GM12878 (cell line): ENCODE data around the gene YAE1. TPM values are rescaled to one million over a fixed set of nuclear protein-coding genes. Genes with fewer than 3 reads are reported as not detected.

Source experiments
- ATAC-seq: fragments of 200-7000 bp; cut with Tn5 transposase; 3 replicates; pipeline ENCODE4 v1.9.1; 2020; ENCODE audit warnings: mild to moderate bottlenecking, moderate library complexity
- BruUV-seq: library from RNA; stranded (reverse); fragments of 400-500 nt; replicated peaks from 2 replicates; lab custom pipeline; 2021; lab: Mats Ljungman, UMichigan
- CTCF ChIA-PET: fragments of 300-600 bp; sonication (Branson Sonifier 250); formaldehyde crosslinking; extraction: SDS; loops from one replicate; lab custom pipeline; 2021; ENCODE audit warnings: inconsistent platforms; lab: Yijun Ruan, JAX
- POLR2A ChIA-PET: fragments of 350-600 bp; formaldehyde crosslinking; extraction: SDS; loops from one replicate; lab custom pipeline; 2021; ENCODE audit warnings: inconsistent platforms; lab: Charles Lee
- RAD21 ChIA-PET: fragments of 300-600 bp; sonication (Branson Sonifier 250); formaldehyde crosslinking; loops from one replicate; lab custom pipeline; 2023; ENCODE audit warnings: antibody characterized with exemption; ENCODE audit not compliant: unreplicated experiment; lab: Charles Lee
- SMC1A ChIA-PET: fragments of 300-600 bp; sonication (Branson Sonifier 250); formaldehyde crosslinking; loops from one replicate; lab custom pipeline; 2023; ENCODE audit not compliant: unreplicated experiment, uncharacterized antibody; lab: Charles Lee
- DNase-seq: peaks from one replicate; pipeline ENCODE4 v3.0.0-alpha.2; 2011; ENCODE audit warnings: low read depth, low spot score
- FAIRE-seq: peaks from 3 replicates; lab custom pipeline; 2011; peaks lifted over from hg19 to GRCh38; lab: Jason Lieb, UNC
- H2AFZ ChIP-seq: 2 replicates; pipeline ENCODE4 v1.6.0; 2011; ENCODE audit warnings: low read depth, low read length, control low read depth; ENCODE audit not compliant: control insufficient read depth
- H3K27ac ChIP-seq: 2 replicates; pipeline ENCODE4 v1.5.1; 2011; ENCODE audit warnings: control low read depth; ENCODE audit not compliant: control insufficient read depth, insufficient read depth
- H3K27me3 ChIP-seq, 2 experiments: replicated peaks in 1 of 2; 2 replicates each; pipeline versions ENCODE4 v1.6.0 to v1.6.1; 2011; ENCODE audit warnings: low read length in 1 of 2; ENCODE audit not compliant: control insufficient read depth in 2 of 2, insufficient read depth in 2 of 2
- H3K36me3 ChIP-seq, 2 experiments: 2 replicates each; pipeline ENCODE4 v1.5.1; 2011; ENCODE audit warnings: low read length in 1 of 2; ENCODE audit not compliant: control insufficient read depth in 2 of 2, insufficient read depth in 2 of 2
- H3K4me1 ChIP-seq: 2 replicates; pipeline ENCODE4 v1.6.1; 2011; ENCODE audit warnings: mild to moderate bottlenecking, low read length, moderate library complexity, mixed read lengths; ENCODE audit not compliant: control insufficient read depth, insufficient read depth
- H3K4me2 ChIP-seq: 2 replicates; pipeline ENCODE4 v1.6.0; 2011; ENCODE audit warnings: control low read depth; ENCODE audit not compliant: control insufficient read depth, insufficient read depth
- H3K4me3 ChIP-seq: fragments of 200-600 bp; sonication (generic); 2 replicates; pipeline ENCODE4 v1.5.1; 2016
- H3K79me2 ChIP-seq: 2 replicates; pipeline ENCODE4 v1.6.0; 2011; ENCODE audit warnings: low read length; ENCODE audit not compliant: control insufficient read depth, insufficient read depth
- H3K9ac ChIP-seq: 2 replicates; pipeline ENCODE4 v1.8.0; 2011; ENCODE audit warnings: low read length, control low read depth, mixed read lengths; ENCODE audit not compliant: control insufficient read depth, insufficient read depth
- H3K9me3 ChIP-seq: replicated peaks from 3 replicates; pipeline ENCODE4 v1.5.1; 2011; ENCODE audit warnings: mild to moderate bottlenecking, low read length; ENCODE audit not compliant: control insufficient read depth, insufficient read depth
- H4K20me1 ChIP-seq: 2 replicates; pipeline ENCODE4 v1.6.0; 2011; ENCODE audit not compliant: control insufficient read depth, insufficient read depth
- ASH2L ChIP-seq: fragments of 300-600, 200-600 bp; sonication (generic); IDR thresholded peaks from 2 replicates; pipeline ENCODE4 v1.6.1; 2017; ENCODE audit warnings: low read depth, mild to moderate bottlenecking, borderline replicate concordance
- CEBPZ ChIP-seq: fragments of 150-350 bp; IDR thresholded peaks from 2 replicates; pipeline ENCODE4 v1.6.1; 2016; ENCODE audit warnings: low read depth, low read length
- CHD1 ChIP-seq: IDR thresholded peaks from 2 replicates; pipeline ENCODE4 v1.6.1; 2012; ENCODE audit warnings: low read depth, low read length, improper control_type of control experiment
- JUNB ChIP-seq: IDR thresholded peaks from 2 replicates; pipeline ENCODE4 v1.6.1; 2016; ENCODE audit warnings: antibody characterized with exemption, mild to moderate bottlenecking
- MLLT1 ChIP-seq: fragments of 450-650 bp; IDR thresholded peaks from 2 replicates; pipeline ENCODE4 v1.6.1; 2016; ENCODE audit warnings: mild to moderate bottlenecking
- NR2C1 ChIP-seq: fragments of 450-650 bp; IDR thresholded peaks from 2 replicates; pipeline ENCODE4 v1.6.1; 2017; ENCODE audit warnings: antibody characterized with exemption, mild to moderate bottlenecking, moderate library complexity
- NR2C2 ChIP-seq: IDR thresholded peaks from 2 replicates; pipeline ENCODE4 v1.6.1; 2011; ENCODE audit warnings: borderline replicate concordance, low read depth; ENCODE audit not compliant: control insufficient read depth, insufficient read length
- NR2F1 ChIP-seq: fragments of 450-650 bp; conservative IDR thresholded peaks from 2 replicates; pipeline ENCODE4 v1.6.1; 2017; ENCODE audit warnings: mild to moderate bottlenecking
- POLR2AphosphoS5 ChIP-seq: IDR thresholded peaks from 2 replicates; pipeline ENCODE4 v1.6.1; 2011; ENCODE audit warnings: mild to moderate bottlenecking, low read length, inconsistent platforms
- RAD51 ChIP-seq: fragments of 450-650 bp; IDR thresholded peaks from 2 replicates; pipeline ENCODE4 v1.6.1; 2016; ENCODE audit warnings: moderate library complexity, mild to moderate bottlenecking, inconsistent platforms
- RELA ChIP-seq: fragments of 450-650 bp; IDR thresholded peaks from 2 replicates; pipeline ENCODE4 v1.8.0; 2014; ENCODE audit warnings: borderline replicate concordance; ENCODE audit not compliant: partially characterized antibody
- SMAD1 ChIP-seq: fragments of 450-650 bp; IDR thresholded peaks from 2 replicates; pipeline ENCODE4 v1.6.1; 2018; ENCODE audit warnings: mild to moderate bottlenecking, low read depth; ENCODE audit not compliant: partially characterized antibody
- SUPT20H ChIP-seq: IDR thresholded peaks from 2 replicates; pipeline ENCODE4 v1.6.1; 2011; ENCODE audit warnings: low read depth, mild to moderate bottlenecking, low read length, moderate library complexity, borderline replicate concordance; ENCODE audit not compliant: control insufficient read depth
- SUZ12 ChIP-seq: fragments of 200-600 bp; sonication (generic); IDR thresholded peaks from one replicate; pipeline ENCODE4 v1.6.1; 2018; ENCODE audit warnings: antibody characterized with exemption, mild to moderate bottlenecking; ENCODE audit not compliant: unreplicated experiment
- TCF7 ChIP-seq: IDR thresholded peaks from 2 replicates; pipeline ENCODE4 v1.6.1; 2014; ENCODE audit warnings: antibody characterized with exemption, borderline replicate concordance
- ZNF217 ChIP-seq: fragments of 450-650 bp; IDR thresholded peaks from 2 replicates; pipeline ENCODE4 v1.6.1; 2017; ENCODE audit warnings: antibody characterized with exemption, mild to moderate bottlenecking
- WGBS: methylation state at CpG from one replicate; pipeline ENCODE4 v1.1.6; 2016; ENCODE audit warnings: low lambda C conversion rate; ENCODE audit not compliant: insufficient replicate concordance, insufficient coverage; ENCODE audit errors: missing lambda C conversion rate; 5-methylcytosine and 5-hydroxymethylcytosine counted together
- in situ Hi-C: fragments of 300-500 bp; cut with MboI; formaldehyde crosslinking; loops from 9 replicates; pipeline ENCODE4 v1.14.3; 2018; ENCODE audit warnings: mixed read lengths
- intact Hi-C: fragments of 100-400 bp; cut with micrococcal nuclease; formaldehyde crosslinking; loops from one replicate; pipeline ENCODE4 v1.14.2; 2022; ENCODE audit not compliant: unreplicated experiment
- polyA plus RNA-seq, 11 experiments: library from polyadenylated mRNA; depleted of rRNA in 4 of 11; unstranded in 6 of 11; stranded (reverse) in 5 of 11; fragments of >200 nt; fragmentation: Nextera tagmentation in 4 of 11; fragmentation: Illumina TruSeq in 1 of 11; extraction: Ambion mirVana in 4 of 11; extraction: Trizol in 1 of 11; gene quantifications; 1 replicate in 1 of 11; 2 replicates in 10 of 11; pipeline versions ENCODE4 v1.2.1 to v1.2.3, GENCODE V29; 2011 to 2016; ENCODE audit warnings: inconsistent platforms in 2 of 11, missing spikeins in 2 of 11, low read depth in 1 of 11
- total RNA-seq, 4 experiments: library from RNA; depleted of rRNA in 3 of 4; stranded (reverse); fragments of >200 nt in 3 of 4; fragmentation: Illumina TruSeq in 1 of 4; extraction: Trizol in 1 of 4; gene quantifications; 2 replicates each; pipeline versions ENCODE4 v1.2.1 to v1.2.3, GENCODE V29; 2013 to 2021
- TF ChIP-seq, protein P1 (sequence below): fragments of 450-650 bp; IDR thresholded peaks from 2 replicates; pipeline ENCODE4 v1.6.1; 2016; ENCODE audit warnings: mild to moderate bottlenecking
- TF ChIP-seq, protein P2 (sequence below): IDR thresholded peaks from 2 replicates; pipeline ENCODE4 v1.6.1; 2012; ENCODE audit warnings: low read depth, low read length, improper control_type of control experiment
- TF ChIP-seq, protein P3 (sequence below): IDR thresholded peaks from 2 replicates; pipeline ENCODE4 v1.6.1; 2012; ENCODE audit warnings: low read depth, low read length, improper control_type of control experiment

The YAE1 gene
- total and polyA plus RNA-seq, 10 of the 15 experiments (the other 5 are each of a cell fraction or from before 2014, with no cell fraction given), result 13.5 to 35.8 (median 22.9) TPM

- no peak for ATAC-seq
- H4K20me1 ChIP-seq, result no peaks in the 10 kb centered on the region; the same call in 1 of the 2 replicates
- RAD21 ChIA-PET, result no interaction called here
- H3K4me1 ChIP-seq, result no peaks in the 10 kb centered on the region
- H3K4me3 ChIP-seq, result no peak overlapping the region
- H3K9me3 ChIP-seq, result no peaks in the 10 kb centered on the region
- FAIRE-seq, result no peak
- intact Hi-C loops, result no loop called here
- no TSS peak for BruUV-seq
- H3K27me3 ChIP-seq, result no peaks in the 10 kb centered on the region; a peak in 1 of 4 replicates
- H3K79me2 ChIP-seq, result no peaks in the 10 kb centered on the region
- H3K9ac ChIP-seq, result no peak overlapping the region
- in situ Hi-C loops, result no loop called here
- H3K4me2 ChIP-seq, result no peak overlapping the region
- H3K27ac ChIP-seq, result no peak overlapping the region
- 2% methylated on average over 4 of the region's 4 CpGs for WGBS
- DNase-seq, result no peak
- CTCF ChIA-PET, result interaction anchor here (0.7 kb wide), 1 partner anchor 31 kb away, joined by 3 read pairs; no protein-coding TSS in a partner anchor
- SMC1A ChIA-PET, result no interaction called here
- POLR2A ChIA-PET, result no interaction called here
- H2AFZ ChIP-seq, result no peak overlapping the region
- H3K36me3 ChIP-seq, result no peaks in the 10 kb centered on the region
- TF ChIP-seq, protein P1, sequence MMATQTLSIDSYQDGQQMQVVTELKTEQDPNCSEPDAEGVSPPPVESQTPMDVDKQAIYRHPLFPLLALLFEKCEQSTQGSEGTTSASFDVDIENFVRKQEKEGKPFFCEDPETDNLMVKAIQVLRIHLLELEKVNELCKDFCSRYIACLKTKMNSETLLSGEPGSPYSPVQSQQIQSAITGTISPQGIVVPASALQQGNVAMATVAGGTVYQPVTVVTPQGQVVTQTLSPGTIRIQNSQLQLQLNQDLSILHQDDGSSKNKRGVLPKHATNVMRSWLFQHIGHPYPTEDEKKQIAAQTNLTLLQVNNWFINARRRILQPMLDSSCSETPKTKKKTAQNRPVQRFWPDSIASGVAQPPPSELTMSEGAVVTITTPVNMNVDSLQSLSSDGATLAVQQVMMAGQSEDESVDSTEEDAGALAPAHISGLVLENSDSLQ, result no peak
- TF ChIP-seq POLR2AphosphoS5, result no peak
- TF ChIP-seq CHD1, result no peak
- TF ChIP-seq ASH2L, result no peak
- no peak for TF ChIP-seq TCF7
- no peak for TF ChIP-seq SUZ12
- TF ChIP-seq CEBPZ, result no peak
- TF ChIP-seq, protein P2, sequence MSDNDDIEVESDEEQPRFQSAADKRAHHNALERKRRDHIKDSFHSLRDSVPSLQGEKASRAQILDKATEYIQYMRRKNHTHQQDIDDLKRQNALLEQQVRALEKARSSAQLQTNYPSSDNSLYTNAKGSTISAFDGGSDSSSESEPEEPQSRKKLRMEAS, result no peak
- no peak for TF ChIP-seq JUNB
- TF ChIP-seq SUPT20H, result no peak
- TF ChIP-seq NR2F1, result no peak
- TF ChIP-seq NR2C1, result no peak
- no peak for TF ChIP-seq NR2C2
- TF ChIP-seq, protein P3, sequence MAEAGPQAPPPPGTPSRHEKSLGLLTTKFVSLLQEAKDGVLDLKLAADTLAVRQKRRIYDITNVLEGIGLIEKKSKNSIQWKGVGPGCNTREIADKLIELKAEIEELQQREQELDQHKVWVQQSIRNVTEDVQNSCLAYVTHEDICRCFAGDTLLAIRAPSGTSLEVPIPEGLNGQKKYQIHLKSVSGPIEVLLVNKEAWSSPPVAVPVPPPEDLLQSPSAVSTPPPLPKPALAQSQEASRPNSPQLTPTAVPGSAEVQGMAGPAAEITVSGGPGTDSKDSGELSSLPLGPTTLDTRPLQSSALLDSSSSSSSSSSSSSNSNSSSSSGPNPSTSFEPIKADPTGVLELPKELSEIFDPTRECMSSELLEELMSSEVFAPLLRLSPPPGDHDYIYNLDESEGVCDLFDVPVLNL, result no peak
- TF ChIP-seq RELA, result no peak
- TF ChIP-seq ZNF217, result no peak
- no peak for TF ChIP-seq SMAD1
- no peak for TF ChIP-seq MLLT1
- TF ChIP-seq RAD51, result no peak
These were observed 33.4 kb upstream of the YAE1 start for GRCh38 chr7:39532832-39533231.
